SIG-M5 treated with dmso at 0.1 percent for 504 hours (cell line): ENCODE measurements around the gene NPTX2.

ENCODE experiments used
- DNase-seq: peaks from one replicate; lab custom pipeline; 2025; ENCODE audit not compliant: unreplicated experiment; lab: John Stamatoyannopoulos, UW

The NPTX2 gene

GRCh38 chr7:98618786-98619185, 1.7 kb downstream of the NPTX2 start:
- DNase-seq = no peak

- DNase-seq = peak; percentile 5
Observed at GRCh38 chr7:98619450-98620321, 2.6 kb downstream of the NPTX2 start.

GRCh38 chr7:98621573-98622482, 4.7 kb downstream of the NPTX2 start:
- DNase-seq = no peak

GRCh38 chr7:98622926-98623325, 5.8 kb downstream of the NPTX2 start:
- DNase-seq = no peak

- no peak for DNase-seq
Observed at GRCh38 chr7:98624846-98625420, 7.8 kb downstream of the NPTX2 start.

- DNase-seq = no peak
Observed at GRCh38 chr7:98626460-98627412, 9.7 kb downstream of the NPTX2 start.

- no peak for DNase-seq
Observed at GRCh38 chr7:98627413-98627790, 10.3 kb downstream of the NPTX2 start.

GRCh38 chr7:98628418-98628817, 11.3 kb downstream of the NPTX2 start:
- DNase-seq = no peak

GRCh38 chr7:98629001-98629431, 11.9 kb downstream of the NPTX2 start:
- no peak for DNase-seq

- DNase-seq = no peak
Observed at GRCh38 chr7:98630149-98630548, 13.1 kb downstream of the NPTX2 start.

- no peak for DNase-seq
Observed at GRCh38 chr7:98630770-98631169, 13.7 kb downstream of the NPTX2 start.

GRCh38 chr7:98638853-98639252, 21.8 kb downstream of the NPTX2 start:
- DNase-seq = no peak

GRCh38 chr7:98640375-98640774, 23.3 kb downstream of the NPTX2 start:
- DNase-seq = no peak

- peak; percentile 8 for DNase-seq
Observed at GRCh38 chr7:98641646-98642500, 24.8 kb downstream of the NPTX2 start.

- no peak for DNase-seq
Observed at GRCh38 chr7:98643236-98643985, 26.3 kb downstream of the NPTX2 start.

- DNase-seq = no peak
Observed at GRCh38 chr7:98646465-98646864, 29.4 kb downstream of the NPTX2 start.

GRCh38 chr7:98647326-98647725, 30.2 kb downstream of the NPTX2 start:
- no peak for DNase-seq

- no peak for DNase-seq
Observed at GRCh38 chr7:98651760-98652159, 34.7 kb downstream of the NPTX2 start.
